OCI-M1 (cell line): ENCODE data around the gene GSK3A.
A peak's percentile ranks its signal among the peaks of the same experiment; 100 is the strongest.

Experiments
- DNase-seq: peaks from one replicate; lab custom pipeline; 2025; lab: John Stamatoyannopoulos, UW

The GSK3A gene

DNA sequence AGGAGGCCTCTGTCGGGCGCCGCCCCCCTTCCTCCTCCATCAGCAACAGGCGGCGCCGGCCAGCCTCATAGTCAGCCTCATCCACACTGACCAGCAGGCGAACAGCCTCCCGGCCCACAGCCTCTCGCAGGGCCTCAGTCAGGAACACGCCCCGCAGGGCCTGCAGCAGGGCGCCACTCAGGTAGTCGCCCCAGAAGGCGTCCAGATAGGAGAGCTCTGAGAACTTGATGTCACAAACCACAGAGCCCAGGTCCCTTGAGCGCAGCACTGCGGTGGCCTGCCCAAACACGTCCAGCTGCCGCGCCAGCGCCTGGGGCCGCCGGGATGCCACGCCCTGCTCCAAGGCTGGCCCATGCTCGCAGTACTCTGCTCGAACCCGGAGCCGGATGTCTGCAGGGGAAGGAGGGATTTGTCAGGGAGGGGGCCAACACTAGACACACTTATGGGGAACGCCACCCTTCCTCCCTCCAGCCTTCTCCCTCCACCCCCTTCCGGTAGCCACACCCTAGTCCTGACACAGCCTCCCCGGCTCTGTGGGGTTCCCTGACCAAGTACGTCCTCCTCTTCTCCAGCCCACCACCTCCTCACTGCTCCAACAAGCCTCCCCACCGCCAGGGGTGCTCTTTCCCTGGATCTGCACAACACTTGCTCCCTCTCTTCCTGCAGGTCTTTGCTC, 42.8 kb downstream of the GSK3A start:
- no peak for DNase-seq

GRCh38 chr19:42198676-42199439, 43.5 kb downstream of the GSK3A start:
- no peak for DNase-seq

GRCh38 chr19:42197375-42197817, 45.0 kb downstream of the GSK3A start:
- DNase-seq, result peak; percentile 26

GRCh38 chr19:42196011-42197001, 46.1 kb downstream of the GSK3A start:
- DNase-seq, result no peak

DNA sequence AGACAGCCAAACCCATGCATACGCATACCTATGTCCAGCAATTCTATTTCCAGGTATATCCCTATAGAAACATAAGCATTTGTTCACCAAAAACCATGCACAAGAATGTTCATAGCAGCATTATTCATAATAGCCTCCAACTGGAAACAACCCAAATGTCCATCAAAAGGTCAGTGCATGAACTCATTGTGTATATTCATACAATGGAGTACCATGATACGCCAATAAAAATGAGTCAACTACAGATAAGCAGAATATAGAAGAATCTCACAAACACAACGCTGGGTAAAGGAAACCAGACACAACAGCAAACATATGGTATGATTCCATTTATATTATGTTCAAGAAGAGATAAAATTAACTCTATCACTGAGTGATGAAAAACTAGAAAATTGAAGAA, 48.7 kb downstream of the GSK3A start:
- no peak for DNase-seq

DNA sequence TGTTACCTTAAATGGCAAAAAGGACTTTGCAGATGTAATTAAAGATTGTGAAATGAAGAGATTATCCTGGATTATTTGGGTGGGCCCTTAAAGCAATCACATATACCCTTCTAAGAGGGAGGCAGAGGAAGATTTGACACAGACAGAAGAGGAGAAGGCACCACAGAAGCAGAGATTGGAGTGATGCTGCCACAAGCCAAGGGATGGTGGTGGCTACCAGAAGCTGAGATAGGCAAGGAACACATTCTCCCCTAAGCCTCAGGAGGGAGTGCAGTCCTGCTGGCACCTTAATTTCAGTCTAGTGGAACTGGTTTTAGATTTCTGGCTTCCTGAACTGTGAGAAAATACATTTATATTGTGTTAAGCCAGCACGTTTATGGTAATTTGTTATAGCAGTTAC, 49.1 kb downstream of the GSK3A start:
- no peak for DNase-seq

GRCh38 chr19:42191855-42192254, 50.5 kb downstream of the GSK3A start:
- no peak for DNase-seq

DNA sequence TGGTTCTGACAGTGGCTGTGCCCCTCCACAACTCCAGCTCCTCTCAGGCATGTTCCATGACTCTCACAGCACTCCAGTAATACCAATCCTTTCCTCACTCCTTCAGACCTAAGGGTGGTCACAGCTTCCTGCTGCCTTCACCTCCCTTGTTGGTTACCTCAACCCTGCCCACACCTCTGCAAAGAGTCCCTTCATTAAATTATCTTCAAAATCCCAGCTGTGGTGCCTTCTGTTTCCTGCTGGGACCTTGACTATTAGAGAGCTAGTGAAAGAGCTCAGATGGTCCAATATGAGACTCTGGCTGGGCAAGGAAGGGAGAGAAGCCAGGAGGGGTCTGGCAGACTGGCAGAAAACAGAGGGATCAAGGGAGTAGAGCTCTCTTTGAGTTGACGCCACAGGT, 51.1 kb downstream of the GSK3A start:
- no peak for DNase-seq

- no peak for DNase-seq
Measured at GRCh38 chr19:42189133-42189532, 53.3 kb downstream of the GSK3A start.

DNA sequence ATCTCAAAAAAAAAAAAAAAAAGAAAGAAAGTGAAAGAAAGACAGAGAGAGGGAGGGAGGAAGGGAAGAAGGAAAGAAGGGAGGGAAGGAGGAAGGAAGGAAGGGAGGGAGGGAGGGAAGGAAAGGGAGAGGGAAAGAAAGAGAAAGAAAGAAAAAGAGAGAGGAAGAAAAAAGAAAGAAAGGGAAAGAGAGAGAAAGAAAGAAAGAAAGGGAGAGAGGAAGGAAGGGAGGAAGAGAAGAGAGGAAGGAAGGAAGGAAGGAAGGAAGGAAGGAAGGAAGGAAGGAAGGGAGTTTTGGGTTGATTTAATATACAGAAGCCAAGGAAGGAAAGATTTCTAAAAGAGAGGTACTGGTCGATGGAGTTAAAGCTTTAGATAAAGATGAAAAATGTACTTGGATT, 53.7 kb downstream of the GSK3A start:
- DNase-seq, result no peak

- DNase-seq, result no peak
Measured at GRCh38 chr19:42185277-42185676, 57.1 kb downstream of the GSK3A start.

DNA sequence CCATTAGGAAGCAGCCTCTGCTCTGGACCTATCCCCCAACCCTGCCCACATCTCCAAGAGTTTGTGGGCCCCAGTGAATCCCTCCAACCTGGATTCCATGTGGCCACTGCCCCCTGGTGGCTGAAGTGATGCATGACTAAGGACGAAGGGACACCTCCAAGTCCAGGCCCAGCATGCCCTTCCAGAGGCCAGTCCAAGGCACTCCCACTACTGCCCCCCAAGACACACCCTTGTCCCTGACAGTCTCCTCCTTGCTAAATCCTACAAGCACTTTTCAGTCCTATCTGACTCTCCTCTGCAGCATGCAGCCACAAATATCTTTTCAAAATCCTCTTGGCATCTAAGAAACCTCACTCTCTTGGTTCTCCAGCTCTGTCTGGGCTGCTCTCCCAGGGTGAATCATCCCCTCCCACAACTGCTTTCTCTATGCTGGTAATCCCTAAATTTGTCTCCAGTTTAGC, 58.0 kb downstream of the GSK3A start:
- peak; percentile 82 for DNase-seq
